AG04450 (cell line): ENCODE data around the gene HOXA3. TPM values are rescaled to one million over a fixed set of nuclear protein-coding genes. Genes with fewer than 3 reads are reported as not detected.

ENCODE experiments used
- CTCF ChIA-PET: fragments of 300-600, 350-600 bp; formaldehyde crosslinking; extraction: SDS; loops from one replicate; lab custom pipeline; 2022; ENCODE audit warnings: antibody characterized with exemption, inconsistent platforms; lab: Charles Lee
- POLR2A ChIA-PET: fragments of 350-600 bp; formaldehyde crosslinking; extraction: SDS; loops from one replicate; lab custom pipeline; 2021; ENCODE audit warnings: antibody characterized with exemption, inconsistent platforms; lab: Yijun Ruan, JAX
- DNase-seq: peaks from one replicate; pipeline ENCODE4 v3.0.0-alpha.2; 2011; ENCODE audit warnings: low read depth, low spot score
- H3K27ac ChIP-seq: one replicate; pipeline ENCODE4 v1.5.1; 2012; ENCODE audit warnings: low read depth, low read length, control low read depth
- H3K27me3 ChIP-seq: one replicate; pipeline ENCODE4 v1.6.0; 2012; ENCODE audit warnings: low read length; ENCODE audit not compliant: control insufficient read depth, insufficient read depth
- H3K4me3 ChIP-seq: 2 replicates; pipeline ENCODE4 v1.5.1; 2011; ENCODE audit warnings: mild to moderate bottlenecking, low read depth, low read length, control low read depth
- H3K9me3 ChIP-seq: 2 replicates; pipeline ENCODE4 v1.5.1; 2012; ENCODE audit warnings: low read length; ENCODE audit not compliant: control insufficient read depth, insufficient read depth
- polyA plus RNA-seq: library from polyadenylated mRNA; depleted of rRNA; stranded (reverse); fragments of >200 nt; gene quantifications from 2 replicates; pipeline ENCODE4 v1.2.3, GENCODE V29; 2011
- TF ChIP-seq, protein P1 (sequence below): IDR thresholded peaks from 2 replicates; pipeline ENCODE4 v1.5.1; 2011; ENCODE audit warnings: low read depth, low read length, control low read depth, inconsistent platforms

Gene HOXA3
- polyA plus RNA-seq, 1 experiment, result 1.6 TPM

DNA sequence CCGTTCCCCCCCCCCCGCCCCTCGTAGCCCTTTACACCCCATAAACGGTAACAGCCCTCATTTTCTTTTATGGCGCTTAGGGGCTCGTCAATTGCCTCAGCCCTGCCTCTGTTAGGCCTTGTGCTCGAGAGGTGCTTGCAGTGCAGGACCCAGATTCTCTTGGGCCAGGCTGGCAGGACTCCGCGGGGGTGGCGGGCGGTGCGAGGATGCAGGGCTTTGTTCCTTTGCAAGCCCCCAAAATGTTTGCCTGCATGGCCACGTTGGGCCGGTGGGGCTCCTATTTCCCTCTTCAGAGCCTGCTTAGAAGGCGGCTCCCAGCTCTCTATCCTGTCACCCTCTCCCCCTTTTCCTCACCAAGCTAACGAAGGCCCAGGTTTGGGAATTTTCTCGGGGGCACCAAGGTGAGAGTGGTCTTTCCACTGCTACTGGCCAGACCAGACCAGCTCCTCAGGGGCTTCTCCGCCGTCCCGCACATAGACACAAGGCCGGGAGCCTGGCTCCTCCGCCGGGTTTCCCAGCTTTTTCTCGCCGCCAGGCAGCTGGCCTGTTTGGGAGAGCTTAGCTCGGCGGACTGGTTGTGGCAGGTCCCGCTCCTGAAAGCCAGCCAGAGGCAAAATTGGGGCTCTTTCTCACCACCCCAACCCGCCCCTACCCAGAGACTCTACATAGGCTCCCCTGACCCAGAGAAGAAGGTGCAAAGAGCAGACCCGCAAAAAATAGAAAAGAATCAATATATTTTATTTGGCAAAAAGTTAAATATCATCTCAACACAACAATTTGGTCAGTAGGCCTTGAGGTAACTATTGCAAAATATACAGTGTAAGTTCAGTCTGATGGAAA lies 9.6 kb upstream of the HOXA3 start:
- Histone ChIP-seq H3K9me3 (peaks cover 29% of the 10 kb centered on the region; the same call in 1 of the 2 replicates), H3K27ac (no peak overlapping the region), H3K4me3 (no peak overlapping the region), H3K27me3 (peaks cover 36% of the 10 kb centered on the region)
- DNase-seq, result no peak
- TF ChIP-seq, protein P1, sequence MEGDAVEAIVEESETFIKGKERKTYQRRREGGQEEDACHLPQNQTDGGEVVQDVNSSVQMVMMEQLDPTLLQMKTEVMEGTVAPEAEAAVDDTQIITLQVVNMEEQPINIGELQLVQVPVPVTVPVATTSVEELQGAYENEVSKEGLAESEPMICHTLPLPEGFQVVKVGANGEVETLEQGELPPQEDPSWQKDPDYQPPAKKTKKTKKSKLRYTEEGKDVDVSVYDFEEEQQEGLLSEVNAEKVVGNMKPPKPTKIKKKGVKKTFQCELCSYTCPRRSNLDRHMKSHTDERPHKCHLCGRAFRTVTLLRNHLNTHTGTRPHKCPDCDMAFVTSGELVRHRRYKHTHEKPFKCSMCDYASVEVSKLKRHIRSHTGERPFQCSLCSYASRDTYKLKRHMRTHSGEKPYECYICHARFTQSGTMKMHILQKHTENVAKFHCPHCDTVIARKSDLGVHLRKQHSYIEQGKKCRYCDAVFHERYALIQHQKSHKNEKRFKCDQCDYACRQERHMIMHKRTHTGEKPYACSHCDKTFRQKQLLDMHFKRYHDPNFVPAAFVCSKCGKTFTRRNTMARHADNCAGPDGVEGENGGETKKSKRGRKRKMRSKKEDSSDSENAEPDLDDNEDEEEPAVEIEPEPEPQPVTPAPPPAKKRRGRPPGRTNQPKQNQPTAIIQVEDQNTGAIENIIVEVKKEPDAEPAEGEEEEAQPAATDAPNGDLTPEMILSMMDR, result no peak
- CTCF ChIA-PET, result interaction anchor here (0.7 to 3.8 kb wide), 23 partner anchors 9 to 1268 kb away, joined by 3 to 171 read pairs (median 8); partner anchors contain the start of genes HOXA3, HOXA5 and SKAP2
- POLR2A ChIA-PET, result interaction anchor here (1.3 kb wide), 1 partner anchor 792 kb away, joined by 3 read pairs; no protein-coding TSS in a partner anchor

GRCh38 chr7:27161214-27161720 lies 8.9 kb upstream of the HOXA3 start:
- no peak for DNase-seq
- Histone ChIP-seq H3K9me3 (peaks cover 25% of the 10 kb centered on the region; the same call in 1 of the 2 replicates), H3K27me3 (peaks cover 30% of the 10 kb centered on the region), H3K4me3 (peak overlapping the region; percentile 62), H3K27ac (no peak overlapping the region)
- TF ChIP-seq, protein P1, result no peak
- POLR2A ChIA-PET, result interaction anchor here (0.5 to 1.3 kb wide), 5 partner anchors 64 to 961 kb away, joined by 3 to 5 read pairs (median 3); no protein-coding TSS in a partner anchor
- CTCF ChIA-PET, result interaction anchor here (0.6 to 3.8 kb wide), 30 partner anchors 9 to 1307 kb away, joined by 3 to 171 read pairs (median 6); partner anchors contain the start of genes HOXA3, HOXA5 and SKAP2

DNA sequence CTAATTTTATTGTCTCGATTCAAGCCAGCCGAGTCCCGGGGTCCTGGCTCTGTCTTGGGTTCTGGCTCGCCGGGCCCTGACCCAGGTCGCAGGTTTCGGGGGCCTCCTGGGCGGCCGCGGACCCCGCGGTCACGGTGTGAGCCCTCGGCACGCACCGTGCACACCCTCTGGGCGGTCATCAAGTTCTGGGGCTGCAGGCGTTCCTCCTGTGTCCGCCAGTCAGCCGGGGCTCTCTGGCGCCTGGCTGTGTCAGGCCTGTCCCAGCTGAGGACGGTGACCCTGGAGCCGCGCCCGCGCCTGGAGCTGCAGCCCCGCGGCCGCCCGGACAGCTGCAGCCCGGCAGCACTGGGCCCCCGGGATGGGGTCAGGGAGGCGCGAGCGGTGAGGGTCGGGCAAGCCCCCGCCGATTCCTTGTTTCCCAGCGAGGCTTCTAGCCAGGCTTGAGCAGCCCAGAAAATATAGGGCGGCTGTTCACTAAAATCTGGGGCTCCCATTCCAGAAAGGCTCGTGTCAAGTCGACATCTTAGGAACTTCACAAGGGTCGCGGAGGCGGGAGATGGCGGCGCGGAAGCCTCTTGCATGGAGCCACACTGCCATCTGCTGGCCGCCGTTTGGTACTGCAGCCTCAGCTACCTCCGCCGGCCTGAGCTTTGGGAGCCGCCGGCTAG lies 8.3 kb upstream of the HOXA3 start:
- DNase-seq, result peak; percentile 64
- Histone ChIP-seq H3K27ac (no peak overlapping the region), H3K27me3 (peaks cover 26% of the 10 kb centered on the region), H3K9me3 (peaks cover 21% of the 10 kb centered on the region; the same call in 1 of the 2 replicates), H3K4me3 (peak overlapping the region; percentile 62)
- TF ChIP-seq, protein P1, result peak; percentile 96
- POLR2A ChIA-PET, result interaction anchor here (0.5 to 1.3 kb wide), 5 partner anchors 63 to 961 kb away, joined by 3 to 5 read pairs (median 3); no protein-coding TSS in a partner anchor
- CTCF ChIA-PET, result interaction anchor here (0.6 to 3.8 kb wide), 31 partner anchors 8 to 1306 kb away, joined by 3 to 171 read pairs (median 5); partner anchors contain the start of genes HOXA3, HOXA5 and SKAP2

- H3K4me3 ChIP-seq, result no peak overlapping the region
- TF ChIP-seq, protein P1, result no peak
- ChIA-PET CTCF (interaction anchor here (0.6 to 3.8 kb wide), 18 partner anchors 8 to 1267 kb away, joined by 3 to 171 read pairs (median 8); partner anchors contain the start of genes HOXA3 and HOXA5), POLR2A (interaction anchor here (1.1 kb wide), 1 partner anchor 960 kb away, joined by 3 read pairs; no protein-coding TSS in a partner anchor)
- H3K27ac ChIP-seq, result no peak overlapping the region
- H3K27me3 ChIP-seq, result peaks cover 21% of the 10 kb centered on the region
- DNase-seq, result no peak
- peaks cover 21% of the 10 kb centered on the region; the same call in 1 of the 2 replicates for H3K9me3 ChIP-seq
Observed at GRCh38 chr7:27160145-27160545, 7.8 kb upstream of the HOXA3 start.
